NCI-H2171 (cell line): ENCODE results near the gene NTN4.
A peak's percentile ranks its signal among the peaks of the same experiment; 100 is the strongest.
"Not testable (repeated sequence)": the region's sequence is repeated elsewhere in the genome, so short reads cannot be mapped to it uniquely, and the experiment has no call there.

Experiments used
- DNase-seq: peaks from one replicate; lab custom pipeline; 2025; lab: John Stamatoyannopoulos, UW

NTN4 gene

GRCh38 chr12:95790033-95790916 lies at the start of gene NTN4:
Gene NTN4 (minus strand): TSS chr12:95790764. CDS start chr12:95790309, 455 bp downstream.
- peak; percentile 20 for DNase-seq

- peak; percentile 45 for DNase-seq
Measured at GRCh38 chr12:95838125-95838524, 47.6 kb upstream of the NTN4 start.

- DNase-seq, result no peak
Measured at GRCh38 chr12:95837240-95838038, 46.9 kb upstream of the NTN4 start.

- no peak for DNase-seq
Measured at GRCh38 chr12:95836630-95837239, 46.2 kb upstream of the NTN4 start.

GRCh38 chr12:95836185-95836609 lies 45.6 kb upstream of the NTN4 start:
- DNase-seq, result peak; percentile 18

- DNase-seq, result no peak
Measured at GRCh38 chr12:95834572-95834971, 44.0 kb upstream of the NTN4 start.

- DNase-seq, result no peak
Measured at GRCh38 chr12:95830335-95831089, 39.9 kb upstream of the NTN4 start.

- DNase-seq, result no peak
Measured at GRCh38 chr12:95829395-95829794, 38.8 kb upstream of the NTN4 start.

- DNase-seq, result peak; percentile 71
Measured at GRCh38 chr12:95820096-95820703, 29.6 kb upstream of the NTN4 start.

GRCh38 chr12:95815632-95816212 lies 25.2 kb upstream of the NTN4 start:
- DNase-seq, result no peak

- not testable (repeated sequence) for DNase-seq
Measured at GRCh38 chr12:95812155-95812554, 21.6 kb upstream of the NTN4 start.

- no peak for DNase-seq
Measured at GRCh38 chr12:95810411-95810810, 19.8 kb upstream of the NTN4 start.

GRCh38 chr12:95809000-95809680 lies 18.6 kb upstream of the NTN4 start:
- DNase-seq, result no peak

GRCh38 chr12:95808146-95808545 lies 17.6 kb upstream of the NTN4 start:
- DNase-seq, result no peak

- DNase-seq, result no peak
Measured at GRCh38 chr12:95805864-95806671, 15.5 kb upstream of the NTN4 start.

- no peak for DNase-seq
Measured at GRCh38 chr12:95804291-95804690, 13.7 kb upstream of the NTN4 start.

- DNase-seq, result no peak
Measured at GRCh38 chr12:95803817-95804216, 13.3 kb upstream of the NTN4 start.

GRCh38 chr12:95802482-95803270 lies 12.1 kb upstream of the NTN4 start:
- no peak for DNase-seq

- no peak for DNase-seq
Measured at GRCh38 chr12:95796982-95797289, 6.4 kb upstream of the NTN4 start.
